ENCODE results near the gene GABRR2. TPM values are rescaled to one million over a fixed set of nuclear protein-coding genes. Genes with fewer than 3 reads are reported as not detected.

Gene GABRR2
- total RNA-seq, 4 donors from 2014 or later = 0.70 to 6.6 (median 2.1) TPM

DNA sequence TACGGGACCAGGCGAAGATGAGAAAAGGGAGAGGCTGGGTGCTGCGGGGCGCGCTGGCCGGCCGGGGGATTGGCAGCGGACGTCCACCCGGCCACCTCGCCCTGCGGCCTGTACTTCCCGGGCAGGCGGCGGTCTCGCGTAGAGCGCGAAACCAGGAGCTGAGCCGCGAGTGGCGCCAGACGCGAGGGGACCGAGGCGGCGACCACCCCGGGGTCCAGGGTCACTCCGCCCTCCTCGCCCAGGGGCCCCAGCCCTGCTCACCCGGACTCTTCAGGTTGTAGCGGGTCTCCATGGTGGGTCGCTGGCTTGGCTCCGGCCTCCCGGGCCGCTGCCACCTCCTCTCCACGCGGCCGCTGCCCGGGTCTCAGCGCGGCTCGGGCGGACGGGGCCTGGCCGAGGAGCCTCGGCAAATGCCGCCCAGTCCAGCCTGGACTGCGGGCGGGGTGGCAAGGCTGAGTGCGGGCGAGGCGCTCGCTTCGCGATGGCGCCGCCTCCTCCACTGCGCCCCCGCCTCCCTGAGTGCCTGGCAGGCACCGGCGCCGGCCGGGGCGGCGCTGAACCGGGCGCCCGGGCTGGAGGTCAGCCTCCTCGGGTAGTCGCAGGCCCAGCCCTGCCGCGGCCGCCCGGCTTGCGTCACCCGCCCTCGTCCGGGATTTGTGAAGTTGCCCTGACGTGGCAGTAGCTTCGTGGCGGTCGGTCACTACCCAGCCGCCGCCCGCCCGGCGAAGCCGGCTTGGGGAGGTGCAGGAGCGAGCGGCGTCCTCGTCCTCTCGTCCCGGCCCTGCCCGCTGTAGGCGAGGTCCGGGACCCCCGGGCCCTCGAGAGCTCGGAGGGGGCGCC is 37.4 kb upstream of the GABRR2 start, which contains the start of gene UBE2J1:
TSS of gene UBE2J1 (minus strand) at position 445 of the 840 bp plus-strand sequence. CDS start at position 292, 153 bp downstream.
- peak; percentile 96 for TF ChIP-seq POLR2A (IDR thresholded peaks at IDR 0.05)
- TF ChIP-seq, protein P1, sequence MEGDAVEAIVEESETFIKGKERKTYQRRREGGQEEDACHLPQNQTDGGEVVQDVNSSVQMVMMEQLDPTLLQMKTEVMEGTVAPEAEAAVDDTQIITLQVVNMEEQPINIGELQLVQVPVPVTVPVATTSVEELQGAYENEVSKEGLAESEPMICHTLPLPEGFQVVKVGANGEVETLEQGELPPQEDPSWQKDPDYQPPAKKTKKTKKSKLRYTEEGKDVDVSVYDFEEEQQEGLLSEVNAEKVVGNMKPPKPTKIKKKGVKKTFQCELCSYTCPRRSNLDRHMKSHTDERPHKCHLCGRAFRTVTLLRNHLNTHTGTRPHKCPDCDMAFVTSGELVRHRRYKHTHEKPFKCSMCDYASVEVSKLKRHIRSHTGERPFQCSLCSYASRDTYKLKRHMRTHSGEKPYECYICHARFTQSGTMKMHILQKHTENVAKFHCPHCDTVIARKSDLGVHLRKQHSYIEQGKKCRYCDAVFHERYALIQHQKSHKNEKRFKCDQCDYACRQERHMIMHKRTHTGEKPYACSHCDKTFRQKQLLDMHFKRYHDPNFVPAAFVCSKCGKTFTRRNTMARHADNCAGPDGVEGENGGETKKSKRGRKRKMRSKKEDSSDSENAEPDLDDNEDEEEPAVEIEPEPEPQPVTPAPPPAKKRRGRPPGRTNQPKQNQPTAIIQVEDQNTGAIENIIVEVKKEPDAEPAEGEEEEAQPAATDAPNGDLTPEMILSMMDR (IDR thresholded peaks at IDR 0.05) = peak in 1 of 6 experiments; percentile 17
- H3K4me3 ChIP-seq = peak within 1 kb of the TSS; percentile 68 to 98 (median 84)
- peak; percentile 78 to 97 (median 97) for DNase-seq

GRCh38 chr6:89351671-89352277 is 36.7 kb upstream of the GABRR2 start:
- DNase-seq = no peak
- H3K36me3 ChIP-seq = no peaks in the 10 kb centered on the region
- no peaks in the 10 kb centered on the region for H3K9me3 ChIP-seq
- peak in 1 of 2 donors; percentile 41 for TF ChIP-seq POLR2A (IDR thresholded peaks at IDR 0.05)
- TF ChIP-seq, protein P1 (IDR thresholded peaks at IDR 0.05) = no peak
- H3K4me3 ChIP-seq = peak overlapping the region; percentile 68 to 98 (median 84)
- H3K4me1 ChIP-seq = peaks cover 0 to 36% (median 11%) of the 10 kb centered on the region in 4 donors
- peak overlapping the region; percentile 95 to 99 (median 98) for H3K27ac ChIP-seq
- H3K27me3 ChIP-seq = no peaks in the 10 kb centered on the region

More for the DNA sequence above, 37.4 kb upstream of the GABRR2 start, which contains the start of gene UBE2J1:
- Histone ChIP-seq H3K4me1 (peaks cover 0 to 36% (median 11%) of the 10 kb centered on the region in 4 donors), H3K27ac (peak within 1 kb of the TSS; percentile 95 to 99 (median 98)), H3K27me3 (no peaks in the 10 kb centered on the region), H3K9me3 (no peaks in the 10 kb centered on the region), H3K36me3 (no peaks in the 10 kb centered on the region)

- no peak for DNase-seq
- H3K36me3 ChIP-seq = no peaks in the 10 kb centered on the region
- H3K4me3 ChIP-seq = peak overlapping the region; percentile 1 to 91 (median 20)
- H3K27me3 ChIP-seq = no peaks in the 10 kb centered on the region
- no peak for TF ChIP-seq POLR2A (IDR thresholded peaks at IDR 0.05)
- TF ChIP-seq, protein P1 (IDR thresholded peaks at IDR 0.05) = no peak
- peak overlapping the region; percentile 38 to 99 (median 97) for H3K27ac ChIP-seq
- no peaks in the 10 kb centered on the region for H3K9me3 ChIP-seq
- H3K4me1 ChIP-seq = peaks cover 0 to 36% (median 11%) of the 10 kb centered on the region in 4 donors
These were observed 35.3 kb upstream of the GABRR2 start for GRCh38 chr6:89350281-89350966.

DNA sequence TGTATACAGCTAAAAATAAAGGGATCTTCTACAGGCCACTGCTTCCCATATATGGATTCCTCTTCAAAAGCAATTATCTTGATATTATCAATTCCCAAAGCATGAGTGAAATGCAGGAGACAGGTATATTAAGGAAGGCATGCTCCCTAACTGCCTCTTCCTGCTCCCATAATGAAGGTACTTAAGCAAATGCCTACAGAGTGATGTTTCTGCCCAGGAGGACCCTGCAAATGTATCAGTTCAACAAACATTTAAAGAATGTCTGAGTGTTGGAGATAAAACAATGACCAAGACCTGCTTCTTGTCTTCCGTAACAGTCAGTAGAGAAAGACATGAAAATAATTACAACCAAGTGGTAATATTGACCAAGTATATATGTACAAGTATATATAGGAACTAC is 33.3 kb upstream of the GABRR2 start:
- Histone ChIP-seq H3K4me1 (peaks cover 0 to 36% (median 11%) of the 10 kb centered on the region in 4 donors), H3K4me3 (no peak overlapping the region), H3K36me3 (no peaks in the 10 kb centered on the region), H3K27ac (no peak overlapping the region), H3K27me3 (no peaks in the 10 kb centered on the region), H3K9me3 (no peaks in the 10 kb centered on the region)
- TF ChIP-seq POLR2A (IDR thresholded peaks at IDR 0.05) = no peak
- TF ChIP-seq, protein P1 (IDR thresholded peaks at IDR 0.05) = no peak
- DNase-seq = no peak

DNA sequence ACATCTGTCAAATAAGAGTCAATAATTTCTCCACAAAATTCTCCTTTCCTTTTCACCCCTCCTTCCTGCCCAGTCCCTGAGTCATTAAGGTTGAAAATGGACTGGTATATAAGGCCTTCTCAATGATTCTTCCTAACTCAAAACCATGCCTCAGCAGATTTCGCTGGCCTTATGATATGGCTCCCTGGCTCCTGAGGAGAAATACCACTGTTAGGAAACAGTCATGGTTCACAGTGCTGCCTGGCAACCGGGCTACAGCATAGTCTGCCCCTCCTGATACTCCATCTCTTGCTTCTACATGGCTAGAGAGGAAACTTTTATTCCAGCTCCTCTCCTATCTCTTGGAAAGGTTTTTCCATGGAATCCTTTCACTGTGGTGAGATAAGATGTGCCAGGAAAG is 32.7 kb upstream of the GABRR2 start:
- H3K27ac ChIP-seq = no peak overlapping the region
- TF ChIP-seq POLR2A (IDR thresholded peaks at IDR 0.05) = no peak
- TF ChIP-seq, protein P1 (IDR thresholded peaks at IDR 0.05) = no peak
- H3K27me3 ChIP-seq = no peaks in the 10 kb centered on the region
- no peak overlapping the region for H3K4me3 ChIP-seq
- H3K9me3 ChIP-seq = no peaks in the 10 kb centered on the region
- H3K4me1 ChIP-seq = peaks cover 0 to 36% (median 11%) of the 10 kb centered on the region in 4 donors
- no peak for DNase-seq
- H3K36me3 ChIP-seq = no peaks in the 10 kb centered on the region

All from Peyer's patch (tissue), 4 donors.